Measurements from ENCODE around the gene PRXL2B. TPM values are rescaled to one million over a fixed set of nuclear protein-coding genes. Genes with fewer than 3 reads are reported as not detected.

The PRXL2B gene
- total RNA-seq, 1 experiment from 2014 or later = 40.7 TPM

DNA sequence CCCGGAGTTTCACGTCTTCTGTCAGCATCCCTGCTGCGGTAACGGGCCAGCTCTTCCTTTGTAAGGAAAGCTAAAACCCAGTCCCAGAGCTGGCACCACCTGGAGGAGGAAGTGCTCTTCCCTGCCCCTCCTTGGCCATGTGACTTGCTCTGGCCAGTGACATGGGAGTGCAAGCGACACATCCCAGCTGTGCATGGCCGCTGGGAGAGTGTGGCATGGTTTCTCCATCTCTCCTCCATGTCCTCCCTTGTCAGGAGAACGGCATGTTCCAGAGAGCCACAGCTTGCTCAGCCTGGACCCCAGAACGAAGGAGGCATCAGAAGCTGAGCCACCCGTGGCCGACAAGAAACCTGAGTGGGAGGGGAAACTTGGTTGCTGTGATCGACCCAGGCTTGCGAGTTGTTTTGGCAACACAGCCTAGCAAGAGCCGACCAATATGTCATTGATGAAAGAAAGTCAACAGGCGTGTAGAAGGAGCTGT is 2.7 kb upstream of the PRXL2B start:
- Histone ChIP-seq H3K79me1 (ENCODE audit: insufficient read depth, low read depth, low read length, poor library complexity, severe bottlenecking) (no peaks in the 10 kb centered on the region), H4K5ac (ENCODE audit: insufficient read length, low read depth, low read length) (no peak overlapping the region), H2BK12ac (ENCODE audit: insufficient read length, low read depth, low read length) (no peak overlapping the region), H2BK5ac (ENCODE audit: insufficient read length, low read length) (no peak overlapping the region), H3K9ac (ENCODE audit: extremely low read depth, insufficient read length, low read length) (no peak overlapping the region), H4K20me1 (ENCODE audit: control insufficient read depth, insufficient read depth, insufficient read length) (no peaks in the 10 kb centered on the region), H3K18ac (ENCODE audit: insufficient read length, low read depth, low read length) (no peak overlapping the region), H3K23ac (ENCODE audit: insufficient read length, low read depth, low read length) (no peak overlapping the region), H2BK20ac (ENCODE audit: low read depth, low read length, poor library complexity, severe bottlenecking) (no peak overlapping the region), H4K8ac (replicated peaks; ENCODE audit: insufficient read length, low read depth, low read length) (no peak overlapping the region), H2BK15ac (ENCODE audit: low read depth, low read length) (no peak overlapping the region), H2BK120ac (ENCODE audit: low read depth, low read length, poor library complexity, severe bottlenecking) (no peak overlapping the region), H3K4me2 (ENCODE audit: insufficient read depth, insufficient read length, low read length) (no peak overlapping the region), H3T11ph (ENCODE audit: low read length) (no peak overlapping the region), H3K9me3 (ENCODE audit: control insufficient read depth, low read depth, low read length) (no peaks in the 10 kb centered on the region), H3K79me2 (ENCODE audit: insufficient read depth, low read length) (no peaks in the 10 kb centered on the region), H3K27ac (ENCODE audit: insufficient read length, low read depth, low read length) (no peak overlapping the region), H3K4me1 (ENCODE audit: insufficient read depth, low read length) (no peaks in the 10 kb centered on the region; the same call in 1 of the 2 replicates), H3K14ac (ENCODE audit: insufficient read depth, low read length) (no peak overlapping the region; the same call in 1 of the 2 replicates), H3K27me3 (ENCODE audit: insufficient read depth, low read length) (no peaks in the 10 kb centered on the region), H2AK5ac (ENCODE audit: insufficient read length, low read length) (no peak overlapping the region), H3K23me2 (ENCODE audit: insufficient read length, low read depth, low read length, poor library complexity, severe bottlenecking) (peaks cover 10% of the 10 kb centered on the region), H4K91ac (ENCODE audit: insufficient read length, low read depth, low read length) (no peak overlapping the region), H3K56ac (ENCODE audit: insufficient read length, low read depth, low read length) (no peak overlapping the region), H3K4ac (ENCODE audit: low read depth, low read length) (no peak overlapping the region), H2AFZ (ENCODE audit: low read length) (no peak overlapping the region)
- peak overlapping the region in 2 of 3 experiments; percentile 72 to 95; a peak in 3 of 7 replicates for H3K27ac Mint-ChIP-seq
- no CpG with 5 or more reads among the region's 14 CpGs for WGBS (ENCODE audit: extremely low coverage, insufficient read length, low lambda C conversion rate)
- H3K27me3 Mint-ChIP-seq (ENCODE audit: low read depth) = peaks cover 6% of the 10 kb centered on the region
- TF ChIP-seq, protein P1, sequence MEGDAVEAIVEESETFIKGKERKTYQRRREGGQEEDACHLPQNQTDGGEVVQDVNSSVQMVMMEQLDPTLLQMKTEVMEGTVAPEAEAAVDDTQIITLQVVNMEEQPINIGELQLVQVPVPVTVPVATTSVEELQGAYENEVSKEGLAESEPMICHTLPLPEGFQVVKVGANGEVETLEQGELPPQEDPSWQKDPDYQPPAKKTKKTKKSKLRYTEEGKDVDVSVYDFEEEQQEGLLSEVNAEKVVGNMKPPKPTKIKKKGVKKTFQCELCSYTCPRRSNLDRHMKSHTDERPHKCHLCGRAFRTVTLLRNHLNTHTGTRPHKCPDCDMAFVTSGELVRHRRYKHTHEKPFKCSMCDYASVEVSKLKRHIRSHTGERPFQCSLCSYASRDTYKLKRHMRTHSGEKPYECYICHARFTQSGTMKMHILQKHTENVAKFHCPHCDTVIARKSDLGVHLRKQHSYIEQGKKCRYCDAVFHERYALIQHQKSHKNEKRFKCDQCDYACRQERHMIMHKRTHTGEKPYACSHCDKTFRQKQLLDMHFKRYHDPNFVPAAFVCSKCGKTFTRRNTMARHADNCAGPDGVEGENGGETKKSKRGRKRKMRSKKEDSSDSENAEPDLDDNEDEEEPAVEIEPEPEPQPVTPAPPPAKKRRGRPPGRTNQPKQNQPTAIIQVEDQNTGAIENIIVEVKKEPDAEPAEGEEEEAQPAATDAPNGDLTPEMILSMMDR (conservative IDR thresholded peaks at IDR 0.05) = no peak; the same call in 2 of the 3 replicates
- H3K9me3 Mint-ChIP-seq = 0 out of 5 replicates have a peak, but pooled peaks cover 0 to 3% of the 10 kb centered on the region in 2 experiments
- H3K4me1 Mint-ChIP-seq = peaks cover 22 to 25% of the 10 kb centered on the region in 2 experiments
- H3K4me3 Mint-ChIP-seq = peak overlapping the region in 1 of 2 experiments; percentile 38; a peak in 2 of 5 replicates
- H3K36me3 Mint-ChIP-seq (ENCODE audit: insufficient read depth in 1 of 3, low read depth in 3 of 3) = no peaks in the 10 kb centered on the region; a peak in 1 of 7 replicates
- DNase-seq = peak; percentile 64
